Spleen (tissue), 11 donors: ENCODE results near the gene TSSK3. TPM values are rescaled to one million over a fixed set of nuclear protein-coding genes. Genes with fewer than 3 reads are reported as not detected.

Experiments
- DNase-seq: peaks from one replicate; pipeline ENCODE4 v3.0.0-alpha.2; 2020
- H3K27ac ChIP-seq, 8 donors: fragments of 200-600 bp; sonication (generic) in 7 of 8; 1 replicate in 4 of 8; 2 replicates in 4 of 8; pipeline versions ENCODE4 v1.5.0 to v1.8.0; 2016 to 2021; ENCODE audit warnings: inconsistent platforms in 4 of 8, mild to moderate bottlenecking in 4 of 8, moderate library complexity in 1 of 8
- H3K27me3 ChIP-seq, 7 donors: fragments of 200-600 bp; sonication (generic) in 6 of 7; replicated peaks in 1 of 7; 1 replicate in 4 of 7; 2 replicates in 3 of 7; pipeline versions ENCODE4 v1.5.0 to v1.8.0; 2016 to 2021; ENCODE audit warnings: inconsistent platforms in 3 of 7, mild to moderate bottlenecking in 1 of 7
- H3K36me3 ChIP-seq, 6 donors: fragments of 200-600 bp; sonication (generic) in 5 of 6; 1 replicate in 4 of 6; 2 replicates in 2 of 6; pipeline versions ENCODE4 v1.5.0 to v1.8.0; 2016 to 2021; ENCODE audit warnings: inconsistent platforms in 2 of 6
- H3K4me1 ChIP-seq, 6 donors: fragments of 200-600 bp; sonication (generic) in 5 of 6; 1 replicate in 3 of 6; 2 replicates in 3 of 6; pipeline versions ENCODE4 v1.5.0 to v1.8.0; 2016 to 2021; ENCODE audit warnings: inconsistent platforms in 3 of 6
- H3K4me3 ChIP-seq, 8 donors: fragments of 200-600 bp; sonication (generic) in 7 of 8; 1 replicate in 4 of 8; 2 replicates in 4 of 8; pipeline versions ENCODE4 v1.5.0 to v1.8.0; 2016 to 2021; ENCODE audit warnings: inconsistent platforms in 4 of 8, mild to moderate bottlenecking in 4 of 8, moderate library complexity in 2 of 8
- H3K9me3 ChIP-seq, 8 donors: fragments of 200-600 bp; sonication (generic) in 7 of 8; 1 replicate in 4 of 8; 2 replicates in 4 of 8; pipeline versions ENCODE4 v1.5.0 to v1.8.0; 2016 to 2021; ENCODE audit warnings: inconsistent platforms in 4 of 8
- CTCF ChIP-seq, 11 experiments: fragments of 200-600 bp in 7 of 11; fragments of 450-650 bp in 4 of 11; sonication (generic) in 4 of 11; IDR thresholded peaks in 8 of 11; conservative IDR thresholded peaks in 3 of 11; 1 replicate in 7 of 11; 2 replicates in 4 of 11; pipeline versions ENCODE4 v1.4.0 to v1.8.0; 2016 to 2021; ENCODE audit warnings: antibody characterized with exemption in 11 of 11, inconsistent platforms in 4 of 11, mild to moderate bottlenecking in 1 of 11
- POLR2A ChIP-seq, 3 donors: fragments of 450-650 bp; IDR thresholded peaks; one replicate each; pipeline ENCODE4 v1.5.1; 2017; ENCODE audit warnings: antibody characterized with exemption in 3 of 3, mild to moderate bottlenecking in 1 of 3
- POLR2AphosphoS5 ChIP-seq, 3 donors: sonication (generic); formaldehyde crosslinking; IDR thresholded peaks; one replicate each; pipeline ENCODE4 v1.5.1; 2017; ENCODE audit warnings: antibody characterized with exemption in 3 of 3
- WGBS, 5 donors: extraction: QIAGEN DNeasy Blood & Tissue Kit in 3 of 5; methylation state at CpG; one replicate each; pipeline versions ENCODE4 v1.1.5 to v1.1.7; 2013 to 2018; 5-methylcytosine and 5-hydroxymethylcytosine counted together
- intact Hi-C: fragments of 100-400 bp; cut with DNase I; formaldehyde crosslinking; loops from one replicate; pipeline ENCODE4 v1.15.0; 2023; ENCODE audit warnings: low total_unique reads
- polyA plus RNA-seq, 3 donors: library from polyadenylated mRNA; stranded (reverse); fragments of 200-250 nt; gene quantifications; one replicate each; pipeline ENCODE4 v1.2.1, GENCODE V29; 2013
- total RNA-seq, 7 donors: library from RNA; depleted of rRNA in 3 of 7; stranded (reverse); fragments of >200 nt in 3 of 7; fragmentation: NEBNext Ultra II Directional in 4 of 7; extraction: Animal tissue kit (Norgen Biotek cat#: 25700) in 4 of 7; gene quantifications; one replicate each; pipeline versions ENCODE4 v1.1.0 to v1.2.1, GENCODE V29; 2016 to 2021
- donor health status: healthy with polysubstance abuse.
- donor health status: DM: no; HTN: no; CAD: no; lungs with moderate emphysema.
- donor health status: DM: no; HTN: no; CAD: no.
- donor health status: Bipolar disorder and iron deficiency.
- donor health status: healthy.
- donor health status: DM: no; HTN: no; CAD: no.
- donor health status: DM: yes; HTN: yes; CAD: no.

The TSSK3 gene
- total and polyA plus RNA-seq, 10 donors, result 0.15 to 6.6 (median 2.6) TPM

GRCh38 chr1:32330558-32331151, 31.7 kb upstream of the TSSK3 start:
- no peak for DNase-seq
- peaks cover 0 to 4% (median 0%) of the 10 kb centered on the region in 7 donors for H3K27me3 ChIP-seq
- WGBS, 5 donors, result 87 to 96% (median 95%) methylated on average over 11 to 12 of the region's 12 CpGs
- no peak overlapping the region for H3K4me3 ChIP-seq
- H3K27ac ChIP-seq, result peak overlapping the region in 1 of 8 donors; percentile 11
- peaks cover 3 to 89% (median 74%) of the 10 kb centered on the region in 6 donors for H3K36me3 ChIP-seq
- TF ChIP-seq CTCF (IDR thresholded peaks at IDR 0.05 in 8 of 11, conservative IDR thresholded peaks at IDR 0.05 in 3 of 11), result no peak
- TF ChIP-seq POLR2AphosphoS5 (IDR thresholded peaks at IDR 0.05), result no peak
- no peak for TF ChIP-seq POLR2A (IDR thresholded peaks at IDR 0.05)
- intact Hi-C loops, result no loop called here
- peaks cover 13 to 35% (median 22%) of the 10 kb centered on the region in 6 donors for H3K4me1 ChIP-seq
- no peaks in the 10 kb centered on the region for H3K9me3 ChIP-seq

- intact Hi-C loops, result no loop called here
- TF ChIP-seq POLR2AphosphoS5 (IDR thresholded peaks at IDR 0.05) (peak in 2 of 3 donors; percentile 16 to 28), CTCF (IDR thresholded peaks at IDR 0.05 in 8 of 11, conservative IDR thresholded peaks at IDR 0.05 in 3 of 11) (no peak)
- H3K27ac ChIP-seq, result no peak overlapping the region
- no peak for DNase-seq
- H3K9me3 ChIP-seq, result no peaks in the 10 kb centered on the region
- 92 to 98% (median 95%) methylated on average over 9 to 12 of the region's 12 CpGs for WGBS, 5 donors
- H3K4me3 ChIP-seq, result no peak overlapping the region
- H3K36me3 ChIP-seq, result peaks cover 3 to 80% (median 65%) of the 10 kb centered on the region in 6 donors
- peaks cover 0 to 4% (median 0%) of the 10 kb centered on the region in 7 donors for H3K27me3 ChIP-seq
- peaks cover 16 to 43% (median 28%) of the 10 kb centered on the region in 6 donors for H3K4me1 ChIP-seq
These were observed 30.8 kb upstream of the TSSK3 start for GRCh38 chr1:32331549-32331948.

- 70 to 90% (median 86%) methylated on average over 1 to 3 of the region's 3 CpGs for WGBS, 5 donors
- H3K27ac ChIP-seq, result peak overlapping the region in 4 of 8 donors; percentile 4 to 91 (median 22)
- H3K4me1 ChIP-seq, result peaks cover 25 to 53% (median 38%) of the 10 kb centered on the region in 6 donors
- peaks cover 0 to 4% (median 0%) of the 10 kb centered on the region in 7 donors for H3K27me3 ChIP-seq
- TF ChIP-seq POLR2AphosphoS5 (IDR thresholded peaks at IDR 0.05) (peak in 1 of 3 donors; percentile 4), POLR2A (IDR thresholded peaks at IDR 0.05) (no peak), CTCF (IDR thresholded peaks at IDR 0.05 in 8 of 11, conservative IDR thresholded peaks at IDR 0.05 in 3 of 11) (no peak)
- peaks cover 3 to 71% (median 55%) of the 10 kb centered on the region in 6 donors for H3K36me3 ChIP-seq
- H3K4me3 ChIP-seq, result no peak overlapping the region
- intact Hi-C loops, result no loop called here
- no peaks in the 10 kb centered on the region for H3K9me3 ChIP-seq
- no peak for DNase-seq
These were observed 29.9 kb upstream of the TSSK3 start for GRCh38 chr1:32332290-32333079.
